Panc1 (cell line): ENCODE measurements around the gene VPS13A.

Source experiments
- CTCF ChIP-seq: fragments of 450-650 bp; IDR thresholded peaks from 2 replicates; pipeline ENCODE4 v1.5.1; 2017; ENCODE audit warnings: mild to moderate bottlenecking
- POLR2AphosphoS5 ChIP-seq: IDR thresholded peaks from 2 replicates; pipeline ENCODE4 v1.6.1; 2012; ENCODE audit warnings: mild to moderate bottlenecking, low read depth, low read length, moderate library complexity
- REST ChIP-seq, 2 experiments: IDR thresholded peaks; 2 replicates each; pipeline ENCODE4 v1.6.1; 2011 to 2012; ENCODE audit warnings: low read depth in 2 of 2, control low read depth in 1 of 2, low read length in 1 of 2, mild to moderate bottlenecking in 1 of 2, moderate library complexity in 1 of 2; ENCODE audit not compliant: insufficient read depth in 1 of 2
- SIN3A ChIP-seq: IDR thresholded peaks from 2 replicates; pipeline ENCODE4 v1.6.1; 2012; ENCODE audit warnings: low read depth, mild to moderate bottlenecking, low read length, moderate library complexity, borderline replicate concordance; ENCODE audit not compliant: insufficient read depth
- TCF7L2 ChIP-seq: IDR thresholded peaks from 2 replicates; pipeline ENCODE4 v1.6.1; 2011; ENCODE audit warnings: mild to moderate bottlenecking, low read depth, low read length, inconsistent platforms

- TF ChIP-seq CTCF: no peak
- TF ChIP-seq POLR2AphosphoS5: no peak
- TF ChIP-seq REST (IDR thresholded peaks at IDR 0.05; ENCODE audit: insufficient read depth in 1 of 2, low read depth in 2 of 2, low read length in 1 of 2): no peak
- TF ChIP-seq TCF7L2: no peak
- no peak for TF ChIP-seq SIN3A
Measured at GRCh38 chr9:77131399-77131798, 45.9 kb upstream of the VPS13A start.
